Lung (tissue), 12 donors: Measurements from ENCODE around the gene CHRDL2. TPM values are rescaled to one million over a fixed set of nuclear protein-coding genes. Genes with fewer than 3 reads are reported as not detected.

ENCODE experiments used
- ATAC-seq: fragments of 200-7000 bp; cut with Tn5 transposase; one replicate; pipeline ENCODE4 v1.9.1; 2020; ENCODE audit warnings: moderate number of reproducible peaks; ENCODE audit not compliant: insufficient read depth, low FRiP score
- DNase-seq, 3 donors: peaks; one replicate each; pipeline ENCODE4 v3.0.0-alpha.2; 2013 to 2017
- H3K27ac ChIP-seq, 2 donors: one replicate each; pipeline ENCODE4 v1.5.1; 2013; ENCODE audit warnings: mild to moderate bottlenecking in 2 of 2, moderate library complexity in 2 of 2, control low read depth in 1 of 2, inconsistent platforms in 1 of 2, low read depth in 1 of 2, low read length in 1 of 2
- H3K27me3 ChIP-seq, 3 donors: one replicate each; pipeline ENCODE4 v1.5.1; 2013; ENCODE audit warnings: low read length in 2 of 3; ENCODE audit not compliant: control insufficient read depth in 3 of 3, insufficient read depth in 3 of 3
- H3K36me3 ChIP-seq, 4 donors: one replicate each; pipeline ENCODE4 v1.5.1; 2013; ENCODE audit warnings: low read length in 4 of 4, mild to moderate bottlenecking in 1 of 4, moderate library complexity in 1 of 4; ENCODE audit not compliant: control insufficient read depth in 4 of 4, insufficient read depth in 4 of 4
- H3K4me1 ChIP-seq, 5 donors: one replicate each; pipeline ENCODE4 v1.5.1; 2013; ENCODE audit warnings: low read length in 5 of 5, mild to moderate bottlenecking in 2 of 5, moderate library complexity in 1 of 5; ENCODE audit not compliant: control insufficient read depth in 5 of 5, insufficient read depth in 5 of 5
- H3K4me3 ChIP-seq: one replicate; pipeline ENCODE4 v1.5.1; 2013; ENCODE audit warnings: mild to moderate bottlenecking, control low read depth, moderate library complexity
- H3K9ac ChIP-seq, 2 donors: one replicate each; pipeline ENCODE4 v1.5.1; 2013; ENCODE audit warnings: low read length in 2 of 2, control low read depth in 1 of 2; ENCODE audit not compliant: insufficient read depth in 1 of 2
- H3K9me3 ChIP-seq, 4 donors: one replicate each; pipeline ENCODE4 v1.5.1; 2013; ENCODE audit warnings: low read length in 3 of 4, mild to moderate bottlenecking in 1 of 4, moderate library complexity in 1 of 4; ENCODE audit not compliant: control insufficient read depth in 4 of 4, insufficient read depth in 3 of 4
- CTCF ChIP-seq: IDR thresholded peaks from 2 replicates; pipeline ENCODE4 v1.5.1; 2012; ENCODE audit warnings: mild to moderate bottlenecking; ENCODE audit errors: control extremely low read depth, extremely low read depth
- WGBS, 2 donors: extraction: QIAGEN DNeasy Blood & Tissue Kit; methylation state at CpG; one replicate each; pipeline ENCODE4 v1.1.7; 2013; 5-methylcytosine and 5-hydroxymethylcytosine counted together
- polyA plus RNA-seq, 2 donors: library from polyadenylated mRNA; stranded (reverse); fragments of 200-250 nt; gene quantifications; one replicate each; pipeline ENCODE4 v1.2.1, GENCODE V29; 2013
- total RNA-seq, 2 donors: library from RNA; depleted of rRNA in 1 of 2; stranded (reverse); fragments of >200 nt in 1 of 2; gene quantifications; one replicate each; pipeline ENCODE4 v1.2.1, GENCODE V29; 2014 to 2021
- donor health status: control.
- donor health status: control.
- donor health status: Bipolar disorder and iron deficiency.
- donor health status: healthy.
- donor health status: DM: yes; HTN: yes; CAD: no.

Gene CHRDL2
- total and polyA plus RNA-seq, 4 donors = 1.7 to 5.9 (median 4.8) TPM

- H3K4me3 ChIP-seq = no peak overlapping the region
- peak; percentile 57 to 86 (median 77) for DNase-seq
- H3K27me3 ChIP-seq = no peaks in the 10 kb centered on the region
- TF ChIP-seq CTCF = no peak
- peaks cover 0 to 2% (median 0%) of the 10 kb centered on the region in 4 donors for H3K9me3 ChIP-seq
- H3K27ac ChIP-seq = no peak overlapping the region
- no peak for ATAC-seq
- 67 to 94% methylated on average over 2 of the region's 2 CpGs for WGBS, 2 donors
- no peak overlapping the region for H3K9ac ChIP-seq
- peaks cover 0 to 19% (median 4%) of the 10 kb centered on the region in 5 donors for H3K4me1 ChIP-seq
- no peaks in the 10 kb centered on the region for H3K36me3 ChIP-seq
Observed at GRCh38 chr11:74650498-74650897, 80.7 kb downstream of the CHRDL2 start.

- no peak for TF ChIP-seq CTCF
- H3K4me1 ChIP-seq = peaks cover 0 to 19% (median 4%) of the 10 kb centered on the region in 5 donors
- no peak overlapping the region for H3K4me3 ChIP-seq
- H3K9me3 ChIP-seq = peaks cover 0 to 2% (median 0%) of the 10 kb centered on the region in 4 donors
- H3K36me3 ChIP-seq = no peaks in the 10 kb centered on the region
- ATAC-seq (no peak), DNase-seq (no peak)
- WGBS, 2 donors = 96 to 97% methylated on average over 4 of the region's 4 CpGs
- H3K27me3 ChIP-seq = no peaks in the 10 kb centered on the region
- no peak overlapping the region for H3K9ac ChIP-seq
- no peak overlapping the region for H3K27ac ChIP-seq
Observed at GRCh38 chr11:74648894-74649293, 82.3 kb downstream of the CHRDL2 start.

GRCh38 chr11:74647831-74648230 is 83.4 kb downstream of the CHRDL2 start:
- TF ChIP-seq CTCF = no peak
- Histone ChIP-seq H3K36me3 (peaks cover 0 to 2% (median 0%) of the 10 kb centered on the region in 4 donors), H3K27ac (no peak overlapping the region), H3K27me3 (no peaks in the 10 kb centered on the region), H3K9me3 (no peaks in the 10 kb centered on the region), H3K4me1 (peaks cover 0 to 19% (median 4%) of the 10 kb centered on the region in 5 donors), H3K4me3 (no peak overlapping the region), H3K9ac (no peak overlapping the region)
- no peak for ATAC-seq
- 95 to 96% methylated on average over 3 of the region's 3 CpGs for WGBS, 2 donors
- DNase-seq = no peak

- no peak overlapping the region for H3K4me3 ChIP-seq
- ATAC-seq (no peak), DNase-seq (no peak)
- H3K9ac ChIP-seq = no peak overlapping the region
- H3K36me3 ChIP-seq = peaks cover 0 to 5% (median 0%) of the 10 kb centered on the region in 4 donors
- no peaks in the 10 kb centered on the region for H3K9me3 ChIP-seq
- no peak overlapping the region for H3K27ac ChIP-seq
- H3K27me3 ChIP-seq = no peaks in the 10 kb centered on the region
- TF ChIP-seq CTCF = no peak
- H3K4me1 ChIP-seq = peaks cover 0 to 19% (median 4%) of the 10 kb centered on the region in 5 donors
Observed at GRCh38 chr11:74647404-74647803, 83.8 kb downstream of the CHRDL2 start.
